ENCODE results near the gene EMILIN1.
"Not testable (repeated sequence)": the region's sequence is repeated elsewhere in the genome, so short reads cannot be mapped to it uniquely, and the experiment has no call there.

The EMILIN1 gene

DNA sequence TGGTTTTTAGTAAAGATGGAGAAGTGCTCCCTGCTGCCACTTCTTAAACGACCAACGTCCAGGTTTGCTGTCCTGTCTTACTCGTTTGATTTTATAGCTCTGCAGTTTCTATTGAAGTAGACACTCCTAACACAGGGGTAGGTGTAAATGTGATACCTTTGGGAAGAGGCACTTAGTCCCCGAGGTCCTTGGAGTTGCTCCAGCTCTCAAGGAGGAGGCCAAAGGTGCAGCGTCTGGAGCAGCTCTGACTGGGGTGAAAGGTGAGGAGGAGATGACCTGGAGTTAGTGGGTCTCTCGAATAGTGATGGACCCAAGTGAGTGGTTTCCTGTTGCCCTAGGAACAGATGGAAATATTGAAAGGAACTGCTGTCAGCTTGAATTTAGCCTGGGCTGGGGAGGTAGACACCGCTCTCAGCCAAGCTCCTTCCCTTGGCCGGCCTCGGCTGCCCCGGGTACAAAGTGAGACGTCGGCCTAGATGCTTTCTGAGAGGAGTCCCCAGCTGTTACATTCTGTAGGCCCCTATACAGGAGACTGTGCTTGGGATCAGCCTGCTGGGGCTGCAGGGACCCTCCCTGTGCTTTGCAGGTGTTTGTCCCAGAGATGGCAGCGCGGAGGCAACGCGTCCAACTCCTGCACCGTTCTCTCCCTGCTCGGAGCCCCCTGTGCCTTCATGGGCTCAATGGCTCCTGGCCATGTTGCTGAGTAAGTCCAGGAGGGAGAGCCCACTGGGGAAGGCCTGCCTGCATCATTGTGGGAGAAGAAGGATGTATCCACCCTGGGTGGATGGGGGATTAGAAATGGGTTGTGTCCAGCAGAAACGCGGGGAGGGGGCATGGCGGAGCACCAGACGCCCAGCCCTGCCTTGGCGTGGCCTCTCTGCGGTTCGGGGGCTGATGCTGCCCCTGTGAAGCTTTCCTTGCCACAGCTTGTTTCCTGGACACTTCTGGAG lies 13.6 kb downstream of the EMILIN1 start:
- FAIRE-seq (no peak), DNase-seq (ENCODE audit: extremely low spot score, insufficient read length, low read depth) (no peak)

GRCh38 chr2:27092696-27093429 lies 14.4 kb downstream of the EMILIN1 start:
- FAIRE-seq, result no peak

DNA sequence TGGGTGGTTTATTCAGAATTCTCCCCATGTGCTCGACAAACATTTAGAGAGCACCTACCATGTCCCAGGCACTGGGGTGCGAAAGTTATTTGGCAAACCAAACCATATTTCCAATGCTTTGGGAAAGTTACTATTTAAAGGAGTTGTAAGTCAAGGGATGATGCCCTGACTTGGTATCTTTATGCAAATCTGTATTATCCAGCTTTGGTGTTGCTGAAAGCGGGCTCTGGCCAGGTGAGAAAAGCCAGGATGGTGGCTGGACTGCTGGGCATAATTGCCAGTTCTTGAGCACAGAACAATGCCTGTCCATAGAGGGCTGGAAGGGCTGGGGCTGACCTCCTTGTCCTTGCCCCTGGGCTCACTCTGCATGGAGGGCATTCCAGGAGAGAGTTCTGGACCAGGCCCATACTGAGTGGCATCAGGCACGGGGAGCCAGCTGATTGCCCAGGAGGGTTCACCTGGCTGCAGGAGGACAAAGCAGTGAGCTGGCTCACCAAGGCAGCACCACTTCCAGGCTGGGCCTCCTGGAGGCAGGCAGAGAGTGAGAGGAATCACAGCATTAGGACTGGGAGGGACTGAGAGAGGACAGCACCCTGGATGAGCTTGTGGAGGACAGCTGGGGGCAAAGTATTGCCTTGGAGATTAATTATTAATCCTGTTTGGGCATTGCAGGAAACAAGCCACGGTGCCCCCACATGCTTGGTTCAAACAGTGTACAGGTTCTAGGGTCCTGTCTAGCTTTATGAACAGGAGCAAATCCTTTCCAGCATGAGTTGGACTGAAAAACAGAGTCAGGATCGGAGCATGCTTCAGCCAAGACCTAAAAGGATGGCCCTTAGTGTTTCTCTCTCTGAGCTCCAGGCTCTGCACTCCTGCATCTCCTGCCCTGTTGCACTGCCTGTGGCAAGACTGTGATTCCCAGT lies 15.3 kb downstream of the EMILIN1 start:
- FAIRE-seq, result no peak
- DNase-seq (ENCODE audit: extremely low spot score, insufficient read length, low read depth), result no peak

More at GRCh38 chr2:27092696-27093429, 14.4 kb downstream of the EMILIN1 start:
- no peak for DNase-seq (ENCODE audit: extremely low spot score, insufficient read length, low read depth)

- no peak for FAIRE-seq
- DNase-seq (ENCODE audit: extremely low spot score, insufficient read length, low read depth), result no peak
These were observed 16.1 kb downstream of the EMILIN1 start for GRCh38 chr2:27094353-27094984.

GRCh38 chr2:27095427-27095744 lies 17.0 kb downstream of the EMILIN1 start:
- DNase-seq (ENCODE audit: extremely low spot score, insufficient read length, low read depth), result no peak
- FAIRE-seq, result no peak

DNA sequence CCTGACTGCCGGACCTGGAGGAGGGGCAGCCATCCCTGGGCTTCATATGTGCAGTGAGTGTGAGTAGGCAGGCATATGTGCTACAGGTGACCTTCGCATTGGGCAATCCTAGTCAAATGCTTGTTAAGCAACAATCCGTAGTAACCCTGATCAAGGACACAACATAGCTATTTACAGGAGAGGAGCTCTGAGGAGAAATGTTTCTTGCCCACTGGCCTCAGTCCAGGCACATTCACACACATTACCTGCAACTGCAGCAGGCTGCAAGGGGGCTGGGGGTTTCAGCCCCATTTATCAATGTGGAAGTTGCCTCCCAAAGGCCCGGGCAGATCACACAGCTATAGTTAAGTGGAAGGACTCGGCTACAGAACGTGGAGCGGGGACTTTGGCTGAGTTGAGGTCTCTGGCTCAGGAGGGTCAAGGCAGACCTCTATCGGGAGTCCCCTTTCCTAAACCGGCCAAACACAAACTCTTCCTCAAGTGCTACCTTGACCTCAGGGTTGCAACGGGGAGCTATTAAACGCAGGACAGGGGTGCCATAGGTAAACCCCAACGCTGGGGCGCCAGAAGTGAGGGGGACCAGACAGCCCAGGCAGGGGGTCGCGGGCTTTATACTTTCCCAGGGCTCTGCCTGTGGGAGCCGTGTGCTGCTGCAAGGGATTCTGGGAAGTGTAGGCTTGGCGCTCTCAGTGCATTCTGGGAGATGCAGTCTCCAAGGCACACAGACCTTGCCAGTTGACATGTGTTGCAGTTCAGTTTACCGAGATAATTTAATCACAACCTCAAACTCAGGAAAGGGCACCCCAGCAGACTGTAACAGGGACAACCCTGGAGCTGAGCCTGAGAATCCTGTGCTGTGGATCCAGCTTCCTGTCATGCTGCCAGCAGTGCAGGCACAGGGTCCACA lies 17.6 kb downstream of the EMILIN1 start:
- DNase-seq (ENCODE audit: extremely low spot score, insufficient read length, low read depth), result no peak
- peak; percentile 81 for FAIRE-seq

- DNase-seq (ENCODE audit: extremely low spot score, insufficient read length, low read depth) (no peak), FAIRE-seq (no peak)
These were observed 18.4 kb downstream of the EMILIN1 start for GRCh38 chr2:27096748-27097297.

GRCh38 chr2:27097341-27097740 lies 18.9 kb downstream of the EMILIN1 start:
- DNase-seq (ENCODE audit: extremely low spot score, insufficient read length, low read depth) (no peak), FAIRE-seq (no peak)

GRCh38 chr2:27099334-27099955 lies 21.0 kb downstream of the EMILIN1 start:
- DNase-seq (ENCODE audit: extremely low spot score, insufficient read length, low read depth) (no peak), FAIRE-seq (no peak)

DNA sequence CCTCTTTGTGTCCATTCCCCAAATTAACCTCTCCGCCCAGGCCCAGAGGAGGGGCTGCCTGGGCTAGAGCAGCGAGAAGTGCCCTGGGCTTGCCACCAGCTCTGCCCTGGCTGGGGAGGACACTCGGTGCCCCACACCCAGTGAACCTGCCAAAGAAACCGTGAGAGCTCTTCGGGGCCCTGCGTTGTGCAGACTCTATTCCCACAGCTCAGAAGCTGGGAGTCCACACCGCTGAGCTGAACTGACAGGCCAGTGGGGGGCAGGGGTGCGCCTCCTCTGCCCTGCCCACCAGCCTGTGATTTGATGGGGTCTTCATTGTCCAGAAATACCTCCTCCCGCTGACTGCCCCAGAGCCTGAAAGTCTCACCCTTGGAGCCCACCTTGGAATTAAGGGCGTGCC lies 21.6 kb downstream of the EMILIN1 start:
- no peak for DNase-seq (ENCODE audit: extremely low spot score, insufficient read length, low read depth)
- no peak for FAIRE-seq

- DNase-seq (ENCODE audit: extremely low spot score, insufficient read length, low read depth) (no peak), FAIRE-seq (no peak)
These were observed 23.9 kb downstream of the EMILIN1 start for GRCh38 chr2:27102329-27102728.

DNA sequence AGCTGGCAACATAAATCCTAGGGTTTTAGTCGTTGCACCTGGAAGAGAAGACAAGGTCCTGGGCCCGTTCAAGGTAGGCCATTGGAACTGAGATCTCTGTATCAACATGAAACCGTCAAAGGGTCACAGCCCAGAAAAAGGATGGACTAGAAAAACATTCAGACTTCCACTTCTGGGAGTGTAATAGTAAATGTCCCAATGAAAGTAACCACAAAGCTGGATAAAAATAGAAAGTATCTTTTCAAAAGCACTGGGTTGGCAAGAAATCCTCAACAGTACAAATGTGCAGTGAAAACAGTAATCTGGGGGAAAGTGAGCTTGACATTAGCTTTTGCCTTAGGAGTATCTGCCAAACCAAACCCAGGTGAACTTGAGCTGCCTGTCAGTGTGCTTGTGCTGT lies 27.6 kb downstream of the EMILIN1 start:
- FAIRE-seq (no peak), DNase-seq (ENCODE audit: extremely low spot score, insufficient read length, low read depth) (no peak)

DNA sequence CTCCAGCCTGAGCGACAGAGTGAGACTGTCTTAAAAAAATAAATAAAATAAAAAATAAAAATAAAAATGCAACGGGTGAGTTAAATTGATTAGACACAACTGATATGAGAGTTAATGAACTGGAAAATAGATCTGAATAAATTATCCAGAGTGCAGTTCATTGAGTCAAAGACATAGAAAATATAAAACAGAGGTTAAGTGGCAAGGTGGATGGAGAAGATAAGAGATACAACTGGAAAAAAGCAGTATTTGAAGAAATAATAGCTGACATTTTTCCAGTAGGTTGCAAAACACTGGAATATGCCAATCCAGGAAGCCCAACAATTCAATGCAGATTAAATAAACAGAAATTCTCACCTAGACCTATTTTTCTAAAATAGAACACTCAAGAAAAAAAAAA lies 29.8 kb downstream of the EMILIN1 start:
- DNase-seq (ENCODE audit: extremely low spot score, insufficient read length, low read depth) (no peak), FAIRE-seq (no peak)

DNA sequence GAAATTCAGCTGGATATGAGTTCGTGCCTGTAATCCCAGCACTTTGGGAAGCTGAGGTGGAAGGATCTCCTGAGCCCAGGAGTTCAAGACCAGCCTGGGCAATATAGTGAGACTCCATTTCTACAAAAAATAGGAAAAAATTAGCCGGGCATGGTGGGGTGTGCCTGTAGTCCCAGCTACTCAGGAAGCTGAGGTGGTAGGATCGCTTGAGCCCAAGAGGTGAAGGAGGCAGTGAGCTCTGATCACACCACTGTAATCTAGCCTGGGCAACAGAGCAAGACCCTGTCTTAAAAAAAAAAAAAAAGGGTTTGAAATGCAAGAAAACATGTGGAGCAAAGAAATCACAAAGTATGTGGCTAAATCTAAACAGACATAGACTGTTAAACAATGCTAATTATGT lies 30.7 kb downstream of the EMILIN1 start:
- no peak for FAIRE-seq
- no peak for DNase-seq (ENCODE audit: extremely low spot score, insufficient read length, low read depth)

DNA sequence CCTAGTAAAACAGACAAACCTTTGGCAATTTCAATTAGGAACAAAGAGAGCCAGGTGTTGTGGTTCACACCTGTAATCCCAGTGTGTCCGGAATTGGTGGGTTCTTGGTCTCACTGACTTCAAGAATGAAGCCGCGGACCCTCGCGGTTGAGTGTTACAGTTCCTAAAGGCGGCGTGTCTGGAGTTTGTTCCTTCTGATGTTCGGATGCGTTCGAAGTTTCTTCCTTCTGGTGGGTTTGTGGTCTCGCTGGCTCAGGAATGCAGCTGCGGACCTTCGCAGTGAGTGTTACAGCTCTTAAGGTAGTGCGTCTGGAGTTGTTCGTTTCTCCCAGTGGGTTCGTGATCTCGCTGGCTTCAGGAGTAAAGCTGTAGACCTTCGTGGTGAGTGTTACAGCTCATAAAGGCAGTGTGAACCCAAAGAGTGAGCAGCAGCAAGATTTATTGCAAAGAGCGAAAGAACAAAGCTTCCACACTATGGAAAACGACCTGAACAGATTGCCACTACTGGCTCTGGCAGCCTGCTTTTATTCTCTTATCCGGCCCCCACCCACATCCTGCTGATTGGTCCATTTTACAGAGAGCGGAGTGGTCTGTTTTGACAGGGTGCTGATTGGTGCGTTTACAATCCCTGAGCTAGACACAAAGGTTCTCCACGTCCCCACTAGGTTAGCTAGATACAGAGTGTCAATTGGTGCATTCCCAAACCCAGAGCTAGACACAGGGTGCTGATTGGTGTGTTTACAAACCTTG lies 32.4 kb downstream of the EMILIN1 start:
- not testable (repeated sequence) for FAIRE-seq; DNase-seq (ENCODE audit: extremely low spot score, insufficient read length, low read depth)

DNA sequence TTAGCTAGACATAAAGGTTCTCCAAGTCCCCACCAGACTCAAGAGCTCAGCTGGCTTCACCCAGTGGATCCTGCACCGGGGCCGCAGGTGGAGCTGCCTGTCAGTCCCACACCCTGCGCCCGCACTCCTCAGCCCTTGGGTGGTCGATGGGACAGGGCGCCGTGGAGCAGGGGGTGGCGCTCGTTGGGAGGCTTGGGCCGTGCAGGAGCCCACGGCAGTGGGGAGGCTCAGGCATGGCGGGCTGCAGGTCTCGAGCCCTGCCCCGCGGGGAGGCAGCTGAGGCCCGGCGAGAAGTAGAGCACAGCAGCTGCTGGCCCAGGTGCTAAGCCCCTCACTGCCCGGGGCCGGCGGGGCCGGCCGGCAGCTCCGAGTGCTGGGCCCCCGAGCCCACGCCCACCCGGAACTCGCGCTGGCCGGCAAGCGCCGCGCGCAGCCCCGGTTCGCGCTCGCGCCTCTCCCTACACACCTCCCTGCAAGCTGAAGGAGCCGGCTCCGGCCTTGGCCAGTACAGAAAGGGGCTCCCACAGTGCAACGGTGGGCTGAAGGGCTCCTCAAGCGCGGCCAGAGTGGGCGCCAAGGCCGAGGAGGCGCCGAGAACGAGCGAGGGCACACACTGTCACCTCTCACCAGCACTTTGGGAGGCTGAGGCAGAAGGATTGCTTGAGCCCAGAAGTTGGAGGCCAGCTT lies 33.1 kb downstream of the EMILIN1 start:
- not testable (repeated sequence) for DNase-seq (ENCODE audit: extremely low spot score, insufficient read length, low read depth); FAIRE-seq

DNA sequence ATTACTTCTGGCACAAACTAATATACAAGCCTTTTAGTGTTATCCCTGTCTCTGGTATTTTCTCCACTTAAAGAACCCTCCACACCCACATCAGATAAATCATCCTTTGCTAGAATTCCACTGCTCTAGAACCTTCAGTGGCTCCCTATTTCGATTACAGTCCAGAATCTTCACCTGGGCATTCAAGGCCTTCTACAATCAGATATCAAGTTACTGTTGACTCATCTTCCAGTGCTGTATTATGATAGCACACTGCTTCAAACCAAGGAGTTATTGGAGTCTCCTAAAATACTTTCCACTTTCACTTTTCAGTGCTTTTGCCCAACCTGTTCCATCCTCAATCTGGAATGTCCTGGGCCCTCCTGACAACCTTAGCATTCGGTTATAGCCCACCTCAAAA lies 37.1 kb downstream of the EMILIN1 start:
- FAIRE-seq (no peak), DNase-seq (ENCODE audit: extremely low spot score, insufficient read length, low read depth) (no peak)

Measured in GM18507 (cell line).